Epidermal melanocyte (primary cell): ENCODE data around the gene PRUNE2.

ENCODE experiments used
- DNase-seq: peaks from one replicate; pipeline ENCODE4 v3.0.0; 2011; ENCODE audit warnings: low spot score; ENCODE audit not compliant: insufficient read length

The PRUNE2 gene

DNA sequence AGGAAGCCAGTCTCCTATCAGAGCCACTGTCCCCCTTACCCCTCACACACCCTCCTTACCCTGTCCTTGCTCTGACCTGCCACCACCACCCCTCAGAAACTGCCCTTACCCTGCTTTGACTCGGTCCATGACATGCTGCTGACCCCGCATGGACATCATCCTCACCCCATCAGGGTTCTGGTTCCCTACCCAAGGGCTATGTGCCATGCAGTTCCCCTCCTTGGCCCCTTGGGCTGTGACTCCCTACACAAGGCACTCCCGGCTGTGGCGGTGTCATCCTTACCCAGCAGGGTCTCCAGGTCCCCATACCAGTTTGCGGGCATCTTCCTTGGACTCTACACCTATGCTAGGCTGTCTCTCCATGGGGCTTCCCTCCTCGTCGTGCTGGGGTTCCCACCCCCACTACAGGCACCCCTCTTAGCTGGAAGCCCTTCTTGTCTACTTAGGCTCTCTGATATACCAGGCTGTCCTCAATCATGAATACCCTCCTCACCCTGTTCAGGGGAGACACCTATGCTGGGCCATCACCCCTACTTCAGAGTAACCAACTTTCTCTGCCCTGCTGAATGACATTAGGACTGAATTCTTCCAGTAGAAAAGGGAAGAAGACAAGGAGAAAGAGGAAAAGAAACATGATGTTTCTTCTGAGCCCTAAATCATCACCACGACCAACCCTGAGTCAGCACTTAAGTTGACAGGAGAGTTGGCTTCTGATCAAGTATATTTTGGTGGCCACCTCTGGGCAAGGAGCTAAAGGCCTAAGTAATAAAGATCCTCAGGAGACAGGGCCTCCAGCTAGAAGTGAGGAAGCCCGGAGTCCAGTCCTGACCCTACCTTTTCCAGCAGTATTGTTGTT, 331.8 kb downstream of the PRUNE2 start:
- no peak for DNase-seq

DNA sequence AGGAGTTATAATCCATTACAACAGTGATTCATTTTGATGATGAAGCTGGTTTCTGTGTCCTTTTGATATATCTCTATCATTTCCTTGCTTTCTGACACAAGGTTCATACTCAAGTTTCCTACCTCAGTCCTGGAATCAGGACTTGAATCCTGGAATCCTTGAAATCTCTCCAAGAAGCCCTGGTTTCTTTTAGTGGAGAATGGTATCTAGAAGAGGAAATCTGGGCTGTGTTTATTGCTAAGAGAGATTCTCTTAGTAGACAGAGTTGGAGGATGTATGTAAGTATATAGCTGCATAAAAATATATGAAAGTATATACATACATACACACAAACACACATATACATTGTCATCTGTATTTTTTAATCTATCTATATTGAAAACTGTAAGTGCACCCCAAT, 332.5 kb downstream of the PRUNE2 start:
- no peak for DNase-seq

DNA sequence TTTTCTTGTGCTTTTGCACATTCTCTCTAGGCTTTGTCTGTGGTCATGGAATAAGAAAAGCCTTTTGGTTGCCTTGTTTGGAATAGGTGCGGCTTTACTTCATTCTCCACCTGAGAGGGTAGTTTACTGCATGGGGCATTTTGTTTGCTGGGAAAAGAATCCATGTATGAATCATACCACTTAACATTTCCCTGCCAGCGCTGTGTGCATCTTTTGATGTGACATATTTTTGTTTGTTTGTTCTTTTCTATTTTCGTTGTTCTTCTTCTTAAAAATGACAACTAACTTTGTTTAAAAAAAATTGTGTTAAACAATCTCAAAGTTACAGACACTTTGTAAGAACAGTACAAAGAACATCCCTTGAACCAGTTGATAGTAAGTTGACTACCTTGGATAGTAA, 333.8 kb downstream of the PRUNE2 start:
- DNase-seq: no peak

DNA sequence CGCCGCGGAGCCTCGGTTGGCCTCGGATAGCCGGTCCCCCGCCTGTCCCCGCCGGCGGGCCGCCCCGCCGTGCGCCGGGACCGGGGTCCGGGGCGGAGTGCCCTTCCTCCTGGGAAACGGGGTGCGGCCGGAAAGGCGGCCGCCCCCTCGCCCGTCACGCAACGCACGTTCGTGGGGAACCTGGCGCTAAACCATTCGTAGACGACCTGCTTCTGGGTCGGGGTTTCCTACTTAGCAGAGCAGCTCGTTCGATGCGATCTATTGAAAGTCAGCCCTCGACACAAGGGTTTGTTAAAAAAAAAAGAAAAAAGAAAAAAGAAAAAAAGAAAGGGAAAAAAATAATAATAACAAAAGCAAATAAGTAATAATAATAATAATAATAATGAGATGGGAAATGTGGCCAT, 334.2 kb downstream of the PRUNE2 start:
- DNase-seq: no peak

DNA sequence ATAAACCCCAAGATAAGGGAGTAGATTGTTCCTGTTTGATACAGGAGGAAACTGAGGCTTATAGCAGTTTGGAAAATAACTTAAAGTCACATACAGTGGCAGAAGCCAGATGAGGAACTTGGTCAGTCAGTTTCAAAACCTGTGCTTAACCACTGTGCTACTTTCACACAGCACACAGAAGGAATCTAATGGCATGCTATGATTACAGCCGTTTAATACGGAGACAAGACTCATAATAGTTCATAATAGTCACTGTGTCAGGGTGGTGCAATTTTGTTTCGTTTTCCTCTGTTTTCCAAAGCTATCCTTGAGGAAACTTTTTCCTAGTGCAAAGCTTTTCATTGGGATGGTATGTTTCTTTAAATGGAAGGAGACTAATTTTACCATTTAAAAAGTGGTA, 334.6 kb downstream of the PRUNE2 start:
- DNase-seq: no peak

DNA sequence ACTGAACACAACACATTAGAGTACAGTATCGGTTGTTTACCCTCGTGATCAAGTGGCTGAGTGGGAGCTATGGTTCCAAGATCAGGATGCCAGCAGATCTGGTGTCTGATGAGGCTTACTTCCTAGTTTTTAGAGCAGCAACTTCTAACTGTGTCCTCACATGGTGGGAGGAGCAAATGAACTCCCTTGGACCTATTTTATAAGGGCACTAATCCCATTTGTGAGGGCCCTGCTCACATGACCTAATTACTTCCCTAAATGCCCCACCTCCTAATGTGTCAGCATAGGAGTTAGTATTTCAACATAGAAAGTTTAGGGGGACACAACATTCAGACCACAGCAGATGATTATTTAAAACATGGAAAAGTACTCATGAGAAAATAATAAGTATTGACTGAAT, 335.1 kb downstream of the PRUNE2 start:
- no peak for DNase-seq

DNA sequence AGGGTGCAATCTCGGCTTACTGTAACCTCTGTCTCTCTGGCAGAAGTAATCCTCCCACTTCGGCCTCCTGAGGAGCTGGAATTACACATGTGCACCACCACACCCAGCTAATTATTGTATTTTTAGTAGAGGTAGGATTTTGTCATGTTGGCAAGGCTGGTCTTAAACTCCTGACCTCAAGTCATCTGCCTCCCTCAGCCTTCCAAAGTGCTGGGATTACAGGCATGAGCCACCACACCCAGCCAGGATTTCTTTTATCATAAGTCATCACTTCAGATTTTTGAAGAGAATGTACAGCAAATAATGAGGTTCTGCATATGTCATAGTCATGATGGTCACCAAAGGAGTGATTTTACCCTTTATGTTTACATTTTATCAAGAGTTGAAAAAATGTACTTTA, 338.8 kb downstream of the PRUNE2 start:
- DNase-seq: no peak

DNA sequence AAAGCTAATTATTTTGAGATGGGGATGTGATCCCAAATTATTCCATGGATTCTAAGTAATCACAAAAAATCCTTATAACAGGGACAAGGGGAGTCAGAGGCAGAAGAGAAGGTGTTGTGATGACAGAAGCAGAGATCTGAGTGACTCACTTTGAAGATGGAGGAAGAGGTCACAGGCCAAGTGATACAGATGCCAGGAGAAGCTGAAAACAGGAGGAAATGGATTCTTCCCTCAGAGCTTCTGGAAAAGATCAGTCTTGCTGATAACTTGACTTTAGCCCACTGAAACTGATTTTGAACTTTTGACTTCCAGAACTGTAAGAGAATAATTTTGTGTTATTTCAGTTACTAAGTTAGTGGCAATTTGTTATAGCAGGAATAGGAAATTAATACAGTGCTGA, 341.6 kb downstream of the PRUNE2 start:
- DNase-seq: no peak

DNA sequence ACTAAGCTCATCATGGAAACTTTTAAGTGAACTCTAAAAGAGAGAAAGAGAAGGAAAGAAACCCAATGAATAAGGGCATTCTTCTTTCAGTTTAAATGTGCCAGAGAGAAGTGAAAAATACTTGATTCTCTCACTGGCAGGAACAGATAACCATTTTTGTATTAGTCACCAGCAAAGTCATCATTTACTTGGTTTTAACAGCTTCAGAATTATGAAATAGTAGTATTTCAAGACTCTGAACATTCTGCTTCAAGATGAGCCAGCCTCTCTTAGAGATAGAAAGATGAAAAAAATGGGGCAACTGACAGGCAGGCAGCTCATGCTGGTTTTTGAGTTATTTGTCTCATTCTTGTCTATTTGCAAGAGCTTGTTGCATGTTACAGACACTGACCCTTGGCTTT, 343.4 kb downstream of the PRUNE2 start:
- peak; percentile 29 for DNase-seq

DNA sequence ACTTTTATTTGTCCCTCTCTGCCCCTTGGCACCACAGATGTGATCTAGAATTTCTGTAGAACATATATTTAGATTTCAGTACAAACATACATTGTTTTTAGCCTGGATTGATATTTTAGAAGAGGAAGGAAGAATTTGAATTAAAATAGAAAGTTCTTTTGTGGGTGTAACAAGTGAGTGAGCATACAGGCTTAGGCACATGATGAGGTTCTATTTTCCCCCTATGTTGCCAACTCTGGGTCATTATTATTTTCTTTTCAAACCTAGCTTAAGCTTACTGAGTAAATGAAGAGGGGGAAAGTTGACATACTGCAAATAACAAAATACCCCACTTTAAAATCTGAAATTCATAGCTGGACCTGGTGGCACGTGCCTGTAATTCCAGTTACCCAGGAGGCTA, 344.0 kb downstream of the PRUNE2 start:
- DNase-seq: no peak
